BE2C (cell line): ENCODE measurements around the gene ANKRD24.
"Not testable (repeated sequence)": the region's sequence is repeated elsewhere in the genome, so short reads cannot be mapped to it uniquely, and the experiment has no call there.

Source experiments
- DNase-seq: peaks from one replicate; pipeline ENCODE4 v3.0.0-alpha.2; 2020
- H3K27me3 ChIP-seq: fragments of 250-450 bp; sonication (Bioruptor Pico); 2 replicates; pipeline ENCODE4 v1.5.1; 2020; ENCODE audit warnings: mild to moderate bottlenecking
- H3K36me3 ChIP-seq: fragments of 250-450 bp; sonication (Bioruptor Pico); 2 replicates; pipeline ENCODE4 v1.5.1; 2020; ENCODE audit warnings: mild to moderate bottlenecking
- H3K4me1 ChIP-seq: fragments of 250-450 bp; sonication (Bioruptor Pico); 2 replicates; pipeline ENCODE4 v1.5.1; 2020
- H3K4me3 ChIP-seq: 2 replicates; pipeline ENCODE4 v1.5.1; 2011; ENCODE audit warnings: low read depth, low read length
- H3K9me3 ChIP-seq: fragments of 250-450 bp; sonication (Bioruptor Pico); 2 replicates; pipeline ENCODE4 v1.5.1; 2020
- TF ChIP-seq, protein P1 (sequence below): IDR thresholded peaks from 2 replicates; pipeline ENCODE4 v1.5.1; 2012; ENCODE audit warnings: mild to moderate bottlenecking, low read depth, low read length

ANKRD24 gene

DNA sequence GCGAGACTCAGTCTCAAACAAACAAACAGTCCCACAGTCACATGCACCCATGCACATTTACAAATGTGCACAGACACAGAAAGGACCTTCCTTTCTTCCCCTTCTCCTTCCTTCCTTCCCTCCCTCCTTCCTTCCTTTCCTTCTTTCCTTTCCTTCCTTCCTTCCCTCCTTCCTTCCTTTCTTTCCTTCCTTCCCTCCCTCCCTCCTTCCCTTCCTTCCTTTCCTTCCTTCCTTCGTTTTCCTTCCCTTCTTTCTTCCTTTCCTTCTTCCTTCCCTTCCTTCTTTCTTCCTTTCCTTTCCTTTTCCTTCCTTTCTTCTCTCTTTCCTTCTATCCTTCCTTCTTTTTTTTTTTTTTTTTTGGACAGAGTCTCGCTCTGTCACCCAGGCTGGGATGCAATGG lies 30.6 kb downstream of the ANKRD24 start:
- Histone ChIP-seq H3K27me3 (peaks cover 49% of the 10 kb centered on the region), H3K9me3 (peaks cover 6% of the 10 kb centered on the region), H3K4me3 (no peak overlapping the region), H3K4me1 (no peaks in the 10 kb centered on the region), H3K36me3 (no peaks in the 10 kb centered on the region)
- TF ChIP-seq, protein P1, sequence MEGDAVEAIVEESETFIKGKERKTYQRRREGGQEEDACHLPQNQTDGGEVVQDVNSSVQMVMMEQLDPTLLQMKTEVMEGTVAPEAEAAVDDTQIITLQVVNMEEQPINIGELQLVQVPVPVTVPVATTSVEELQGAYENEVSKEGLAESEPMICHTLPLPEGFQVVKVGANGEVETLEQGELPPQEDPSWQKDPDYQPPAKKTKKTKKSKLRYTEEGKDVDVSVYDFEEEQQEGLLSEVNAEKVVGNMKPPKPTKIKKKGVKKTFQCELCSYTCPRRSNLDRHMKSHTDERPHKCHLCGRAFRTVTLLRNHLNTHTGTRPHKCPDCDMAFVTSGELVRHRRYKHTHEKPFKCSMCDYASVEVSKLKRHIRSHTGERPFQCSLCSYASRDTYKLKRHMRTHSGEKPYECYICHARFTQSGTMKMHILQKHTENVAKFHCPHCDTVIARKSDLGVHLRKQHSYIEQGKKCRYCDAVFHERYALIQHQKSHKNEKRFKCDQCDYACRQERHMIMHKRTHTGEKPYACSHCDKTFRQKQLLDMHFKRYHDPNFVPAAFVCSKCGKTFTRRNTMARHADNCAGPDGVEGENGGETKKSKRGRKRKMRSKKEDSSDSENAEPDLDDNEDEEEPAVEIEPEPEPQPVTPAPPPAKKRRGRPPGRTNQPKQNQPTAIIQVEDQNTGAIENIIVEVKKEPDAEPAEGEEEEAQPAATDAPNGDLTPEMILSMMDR: no peak
- no peak for DNase-seq

DNA sequence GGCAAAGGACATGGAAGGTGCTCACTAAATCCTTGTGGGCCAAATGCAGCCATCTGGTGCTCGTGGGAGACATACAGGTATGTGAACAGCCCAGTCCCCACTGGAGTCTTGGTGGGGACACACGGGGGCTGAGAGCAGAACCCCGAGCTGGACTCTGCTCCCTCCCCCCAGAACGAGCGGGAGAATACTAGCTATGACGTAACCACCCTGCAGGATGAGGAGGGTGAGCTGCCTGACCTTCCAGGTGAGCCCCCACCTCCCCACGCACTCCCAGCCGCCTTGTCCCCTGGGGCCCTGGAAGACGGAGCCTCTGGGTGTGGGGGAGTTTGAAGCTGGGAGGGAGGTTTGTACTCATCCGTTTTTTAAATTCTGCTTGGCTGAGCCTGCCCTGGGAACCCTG lies 33.3 kb downstream of the ANKRD24 start:
- no peaks in the 10 kb centered on the region for H3K36me3 ChIP-seq
- H3K9me3 ChIP-seq: peaks cover 6% of the 10 kb centered on the region
- H3K4me1 ChIP-seq: no peaks in the 10 kb centered on the region
- H3K4me3 ChIP-seq: no peak overlapping the region
- H3K27me3 ChIP-seq: peaks cover 43% of the 10 kb centered on the region
- TF ChIP-seq, protein P1: no peak
- no peak for DNase-seq

DNA sequence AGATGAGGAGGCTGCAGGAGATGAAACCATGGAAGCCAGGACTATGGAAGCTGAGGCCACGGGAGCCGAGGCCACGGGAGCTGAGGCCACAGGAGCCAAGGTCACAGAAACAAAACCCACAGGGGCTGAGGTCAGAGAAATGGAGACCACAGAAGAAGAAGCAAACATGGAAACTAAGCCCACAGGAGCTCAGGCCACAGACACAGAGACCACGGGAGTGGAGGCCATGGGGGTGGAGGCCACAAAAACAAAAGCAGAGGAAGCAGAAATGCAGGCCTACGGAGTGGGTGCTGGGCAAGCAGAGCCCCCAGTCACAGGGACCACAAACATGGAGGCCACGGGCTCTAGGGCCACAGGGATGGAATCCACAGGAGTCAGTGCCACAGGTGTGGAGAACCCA lies 34.4 kb downstream of the ANKRD24 start:
- peaks cover 38% of the 10 kb centered on the region for H3K27me3 ChIP-seq
- no peak for DNase-seq
- H3K4me3 ChIP-seq: no peak overlapping the region
- TF ChIP-seq, protein P1: no peak
- H3K4me1 ChIP-seq: no peaks in the 10 kb centered on the region
- H3K9me3 ChIP-seq: peaks cover 6% of the 10 kb centered on the region
- H3K36me3 ChIP-seq: no peaks in the 10 kb centered on the region

DNA sequence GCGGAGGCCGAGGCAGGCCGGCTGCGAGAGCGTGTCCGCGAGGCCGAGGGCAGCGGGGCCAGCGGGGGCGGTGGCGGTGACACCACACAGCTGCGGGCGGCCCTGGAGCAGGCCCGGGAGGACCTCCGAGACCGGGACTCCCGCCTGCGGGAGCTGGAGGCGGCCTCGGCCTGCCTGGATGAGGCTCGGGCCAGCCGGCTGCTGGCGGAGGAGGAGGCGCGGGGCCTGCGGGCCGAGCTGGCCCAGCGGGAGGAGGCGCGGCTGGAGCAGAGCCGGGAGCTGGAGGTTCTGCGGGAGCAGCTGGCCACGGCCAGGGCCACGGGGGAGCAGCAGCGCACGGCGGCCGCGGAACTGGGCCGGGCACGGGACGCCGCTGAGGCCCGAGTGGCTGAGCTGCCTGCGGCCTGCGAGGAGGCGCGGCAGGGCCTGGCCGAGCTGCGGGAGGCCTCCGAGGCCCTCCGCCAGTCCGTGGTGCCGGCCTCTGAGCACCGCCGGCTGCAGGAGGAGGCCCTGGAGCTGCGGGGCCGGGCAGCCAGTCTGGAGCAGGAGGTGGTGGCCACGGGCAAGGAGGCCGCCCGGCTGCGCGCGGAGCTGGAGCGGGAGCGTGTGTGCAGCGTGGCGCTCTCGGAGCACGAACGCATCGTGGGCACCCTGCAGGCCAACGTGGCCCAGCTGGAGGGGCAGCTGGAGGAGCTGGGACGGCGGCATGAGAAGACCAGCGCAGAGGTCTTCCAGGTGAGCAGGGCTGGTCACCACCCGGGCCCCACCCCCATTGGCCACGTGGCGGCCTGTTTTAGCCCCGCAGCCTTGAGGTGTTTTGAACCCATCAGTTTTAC lies 35.2 kb downstream of the ANKRD24 start:
- TF ChIP-seq, protein P1: no peak
- Histone ChIP-seq H3K4me3 (no peak overlapping the region), H3K36me3 (no peaks in the 10 kb centered on the region), H3K4me1 (no peaks in the 10 kb centered on the region), H3K27me3 (peaks cover 32% of the 10 kb centered on the region), H3K9me3 (peaks cover 6% of the 10 kb centered on the region)
- no peak for DNase-seq

DNA sequence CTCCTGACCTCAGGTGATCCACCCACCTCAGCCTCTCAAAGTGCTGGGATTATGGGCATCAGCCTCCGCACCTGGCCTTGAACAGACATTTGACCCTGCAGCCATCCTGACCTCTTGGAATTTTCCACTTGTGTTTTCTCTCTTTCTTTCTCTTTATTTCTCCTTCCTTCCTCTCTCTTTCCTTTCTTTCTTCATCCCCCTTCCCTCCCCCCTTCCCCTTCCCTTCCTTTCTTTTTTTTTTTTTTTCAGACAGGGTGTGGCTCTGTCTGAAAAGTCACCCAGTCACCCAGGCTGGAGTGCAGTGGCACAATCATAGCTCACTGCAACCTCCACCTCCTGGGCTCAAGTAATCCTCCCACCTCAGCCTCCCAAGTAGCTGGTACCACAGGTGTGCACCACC lies 36.0 kb downstream of the ANKRD24 start:
- not testable (repeated sequence) for H3K36me3 ChIP-seq, H3K4me1 ChIP-seq, H3K4me3 ChIP-seq, DNase-seq, H3K9me3 ChIP-seq
- peaks cover 23% of the 10 kb centered on the region for H3K27me3 ChIP-seq

DNA sequence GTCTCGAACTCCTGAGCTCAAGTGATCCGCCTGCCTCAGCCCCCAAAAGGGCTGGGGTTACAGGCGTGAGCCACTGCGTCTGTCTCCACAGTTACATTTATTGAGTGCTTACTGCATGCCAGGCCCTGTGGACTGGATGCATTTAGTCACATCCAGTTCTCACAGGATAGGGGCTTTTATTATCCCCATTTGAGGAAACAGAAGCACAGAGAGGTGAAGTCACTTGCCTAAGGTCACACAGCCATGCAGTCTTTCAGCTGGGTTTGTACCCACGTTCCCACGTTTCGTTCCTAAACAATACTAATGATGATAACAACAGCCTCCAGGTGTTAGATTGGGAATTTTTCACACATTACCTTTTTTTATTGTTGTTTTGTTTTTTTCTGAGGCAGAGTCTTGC lies 37.7 kb downstream of the ANKRD24 start:
- H3K27me3 ChIP-seq: peaks cover 6% of the 10 kb centered on the region; the same call in 1 of the 2 replicates

More for the DNA sequence above, 37.7 kb downstream of the ANKRD24 start:
- no peaks in the 10 kb centered on the region for H3K36me3 ChIP-seq
- TF ChIP-seq, protein P1: no peak
- DNase-seq: no peak
- no peak overlapping the region for H3K4me3 ChIP-seq
- H3K4me1 ChIP-seq: no peaks in the 10 kb centered on the region
- H3K9me3 ChIP-seq: peaks cover 6% of the 10 kb centered on the region
